Right atrium auricular region (tissue), 2 donors: ENCODE results near the gene PTH1R. TPM values are rescaled to one million over a fixed set of nuclear protein-coding genes. Genes with fewer than 3 reads are reported as not detected.

Source experiments
- DNase-seq: peaks from one replicate; pipeline ENCODE4 v3.0.0-alpha.2; 2019; ENCODE audit warnings: low spot score
- H3K27ac ChIP-seq, 2 donors: fragments of 200-600 bp; sonication (generic); 1 replicate in 1 of 2; 2 replicates in 1 of 2; pipeline ENCODE4 v1.5.1; 2016 to 2019
- H3K27me3 ChIP-seq, 2 donors: fragments of 200-600 bp; sonication (generic); one replicate each; pipeline versions ENCODE4 v1.5.1 to v1.6.0; 2017 to 2019
- H3K36me3 ChIP-seq: fragments of 200-600 bp; sonication (generic); one replicate; pipeline ENCODE4 v1.5.1; 2016
- H3K4me1 ChIP-seq, 2 donors: fragments of 200-600 bp; sonication (generic); one replicate each; pipeline versions ENCODE4 v1.5.1 to v1.6.0; 2017 to 2019
- H3K4me3 ChIP-seq, 2 donors: fragments of 200-600 bp; sonication (generic); 1 replicate in 1 of 2; 2 replicates in 1 of 2; pipeline ENCODE4 v1.5.1; 2017 to 2019; ENCODE audit warnings: mild to moderate bottlenecking in 1 of 2, moderate library complexity in 1 of 2
- H3K9me3 ChIP-seq, 2 donors: fragments of 200-600 bp; sonication (generic); one replicate each; pipeline ENCODE4 v1.5.1; 2019
- total RNA-seq, 2 donors: library from RNA; depleted of rRNA; stranded (reverse); fragments of >200 nt; gene quantifications; one replicate each; pipeline ENCODE4 v1.1.0, GENCODE V29; 2016
- TF ChIP-seq, protein P1 (sequence below), 2 donors: fragments of 200-600 bp; sonication (generic); IDR thresholded peaks; one replicate each; pipeline ENCODE4 v1.5.1; 2019; ENCODE audit warnings: antibody characterized with exemption in 2 of 2

Gene PTH1R
- total RNA-seq, 2 donors from 2014 or later: 7.2 to 10.1 TPM

DNA sequence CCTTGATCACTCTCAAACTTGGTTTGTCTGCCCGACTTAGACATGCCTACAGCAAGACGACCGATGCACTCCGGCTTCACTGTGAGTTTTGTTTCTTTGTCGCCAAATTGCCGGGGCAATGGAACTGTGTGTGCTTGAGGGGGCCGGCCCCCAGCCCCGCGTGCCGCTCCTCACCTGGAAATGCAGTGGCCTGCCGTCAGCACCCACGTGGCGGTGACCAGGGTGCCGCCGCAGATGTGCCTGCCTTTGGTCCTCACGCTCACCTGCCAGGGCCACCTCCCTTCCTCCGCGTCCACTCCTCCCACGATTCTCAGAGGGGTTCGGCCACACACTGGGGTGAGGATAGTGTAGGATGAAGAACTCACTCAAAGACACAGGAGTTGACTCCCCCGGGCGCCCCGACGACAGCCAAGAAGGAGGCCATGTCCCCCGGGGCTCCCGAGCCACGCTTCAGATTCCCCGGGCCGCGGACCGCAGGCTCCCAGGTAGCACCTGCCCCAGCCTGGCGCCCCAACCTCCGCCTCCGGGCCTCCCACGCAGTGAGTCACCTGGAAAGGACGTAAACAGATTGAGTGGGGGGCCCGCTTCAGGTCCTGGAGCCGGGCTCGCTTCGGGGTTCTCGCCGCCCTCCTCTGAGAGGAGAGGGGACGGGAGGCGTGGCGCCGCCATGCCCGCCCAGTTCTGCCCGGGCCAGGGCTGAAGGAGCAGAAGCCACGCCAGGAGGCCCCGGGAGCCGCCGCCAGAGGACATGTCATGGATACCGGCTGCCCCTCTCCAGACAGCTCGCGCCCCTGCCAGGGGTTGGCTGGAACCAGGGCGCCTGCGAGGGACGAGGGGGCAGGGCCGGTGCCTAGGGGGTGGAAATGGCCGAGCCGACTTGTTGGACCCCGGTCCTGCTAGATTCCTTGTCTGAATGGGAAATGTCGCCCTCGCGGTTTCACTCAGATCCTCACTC, 43.9 kb upstream of the PTH1R start:
- Histone ChIP-seq H3K27me3 (no peaks in the 10 kb centered on the region), H3K4me1 (no peaks in the 10 kb centered on the region), H3K4me3 (no peak overlapping the region), H3K27ac (no peak overlapping the region), H3K9me3 (peaks cover 0 to 12% of the 10 kb centered on the region in 2 donors), H3K36me3 (no peaks in the 10 kb centered on the region)
- TF ChIP-seq, protein P1, sequence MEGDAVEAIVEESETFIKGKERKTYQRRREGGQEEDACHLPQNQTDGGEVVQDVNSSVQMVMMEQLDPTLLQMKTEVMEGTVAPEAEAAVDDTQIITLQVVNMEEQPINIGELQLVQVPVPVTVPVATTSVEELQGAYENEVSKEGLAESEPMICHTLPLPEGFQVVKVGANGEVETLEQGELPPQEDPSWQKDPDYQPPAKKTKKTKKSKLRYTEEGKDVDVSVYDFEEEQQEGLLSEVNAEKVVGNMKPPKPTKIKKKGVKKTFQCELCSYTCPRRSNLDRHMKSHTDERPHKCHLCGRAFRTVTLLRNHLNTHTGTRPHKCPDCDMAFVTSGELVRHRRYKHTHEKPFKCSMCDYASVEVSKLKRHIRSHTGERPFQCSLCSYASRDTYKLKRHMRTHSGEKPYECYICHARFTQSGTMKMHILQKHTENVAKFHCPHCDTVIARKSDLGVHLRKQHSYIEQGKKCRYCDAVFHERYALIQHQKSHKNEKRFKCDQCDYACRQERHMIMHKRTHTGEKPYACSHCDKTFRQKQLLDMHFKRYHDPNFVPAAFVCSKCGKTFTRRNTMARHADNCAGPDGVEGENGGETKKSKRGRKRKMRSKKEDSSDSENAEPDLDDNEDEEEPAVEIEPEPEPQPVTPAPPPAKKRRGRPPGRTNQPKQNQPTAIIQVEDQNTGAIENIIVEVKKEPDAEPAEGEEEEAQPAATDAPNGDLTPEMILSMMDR (IDR thresholded peaks at IDR 0.05): no peak
- no peak for DNase-seq

DNA sequence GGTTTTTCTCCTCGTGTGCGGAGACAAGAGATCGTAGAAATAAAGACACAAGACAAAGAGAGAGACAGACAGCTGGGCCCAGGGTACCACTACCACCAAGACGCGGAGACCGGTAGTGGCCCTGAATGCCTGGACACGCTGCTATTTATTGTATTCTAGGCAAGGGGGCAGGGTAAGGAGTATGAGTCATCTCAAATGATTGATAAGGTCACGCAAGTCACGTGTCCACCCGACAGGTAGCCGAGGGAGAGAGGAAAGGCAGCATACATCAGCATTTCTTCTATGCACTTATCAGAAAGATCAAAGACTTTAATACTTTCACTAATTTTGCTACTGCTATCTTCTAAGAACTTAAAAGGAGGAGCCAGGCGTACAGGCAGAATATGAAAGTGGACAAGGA, 42.5 kb upstream of the PTH1R start:
- Histone ChIP-seq H3K4me3 (no peak overlapping the region), H3K4me1 (no peaks in the 10 kb centered on the region), H3K9me3 (peaks cover 0 to 18% of the 10 kb centered on the region in 2 donors), H3K27me3 (no peaks in the 10 kb centered on the region), H3K27ac (no peak overlapping the region), H3K36me3 (no peaks in the 10 kb centered on the region)
- DNase-seq: no peak
- TF ChIP-seq, protein P1 (IDR thresholded peaks at IDR 0.05): no peak

- H3K27me3 ChIP-seq: no peaks in the 10 kb centered on the region
- H3K27ac ChIP-seq: no peak overlapping the region
- no peaks in the 10 kb centered on the region for H3K4me1 ChIP-seq
- no peak for DNase-seq
- H3K36me3 ChIP-seq: no peaks in the 10 kb centered on the region
- no peak overlapping the region for H3K4me3 ChIP-seq
- TF ChIP-seq, protein P1 (IDR thresholded peaks at IDR 0.05): no peak
- peaks cover 0 to 22% of the 10 kb centered on the region in 2 donors for H3K9me3 ChIP-seq
Measured at GRCh38 chr3:46835491-46835890, 42.0 kb upstream of the PTH1R start.

GRCh38 chr3:46838301-46838700, 39.2 kb upstream of the PTH1R start:
- TF ChIP-seq, protein P1 (IDR thresholded peaks at IDR 0.05): no peak
- H3K9me3 ChIP-seq: peaks cover 0 to 39% of the 10 kb centered on the region in 2 donors
- H3K4me3 ChIP-seq: no peak overlapping the region
- H3K4me1 ChIP-seq: no peaks in the 10 kb centered on the region
- H3K27ac ChIP-seq: no peak overlapping the region
- no peaks in the 10 kb centered on the region for H3K27me3 ChIP-seq
- H3K36me3 ChIP-seq: no peaks in the 10 kb centered on the region
- DNase-seq: no peak

GRCh38 chr3:46840491-46840890, 37.0 kb upstream of the PTH1R start:
- no peaks in the 10 kb centered on the region for H3K27me3 ChIP-seq
- no peak overlapping the region for H3K27ac ChIP-seq
- H3K36me3 ChIP-seq: no peaks in the 10 kb centered on the region
- TF ChIP-seq, protein P1 (IDR thresholded peaks at IDR 0.05): no peak
- peaks cover 0 to 9% of the 10 kb centered on the region in 2 donors for H3K4me1 ChIP-seq
- no peak overlapping the region for H3K4me3 ChIP-seq
- H3K9me3 ChIP-seq: peaks cover 0 to 39% of the 10 kb centered on the region in 2 donors
- DNase-seq: no peak
